WTC11 (cell line): ENCODE results near the gene UBL5. TPM values are rescaled to one million over a fixed set of nuclear protein-coding genes. Genes with fewer than 3 reads are reported as not detected.

Source experiments
- ATAC-seq: fragments of 200-7000 bp; cut with Tn5 transposase; 2 replicates; pipeline ENCODE4 v1.10.0; 2021; ENCODE audit warnings: mild to moderate bottlenecking, moderate library complexity
- CTCF ChIA-PET: fragments of 300-600 bp; sonication (Branson Sonifier 250); formaldehyde crosslinking; loops from one replicate; lab custom pipeline; 2021; ENCODE audit warnings: antibody characterized with exemption; lab: Charles Lee
- POLR2A ChIA-PET: fragments of 350-600 bp; sonication (Branson Sonifier 250); formaldehyde crosslinking; loops from one replicate; lab custom pipeline; 2021; ENCODE audit warnings: antibody characterized with exemption; lab: Charles Lee
- DNase-seq: peaks from one replicate; pipeline ENCODE4 v3.0.0; 2021; ENCODE audit warnings: low spot score
- H3K27ac Mint-ChIP-seq: 2 replicates; pipeline ENCODE4 v1.8.0; 2021; ENCODE audit warnings: mixed read lengths
- H3K27me3 Mint-ChIP-seq: 2 replicates; pipeline ENCODE4 v1.8.0; 2021; ENCODE audit warnings: low read depth, mild to moderate bottlenecking, moderate library complexity, mixed read lengths
- H3K36me3 Mint-ChIP-seq: 2 replicates; pipeline ENCODE4 v1.8.0; 2021; ENCODE audit warnings: mixed read lengths
- H3K4me1 Mint-ChIP-seq: 2 replicates; pipeline ENCODE4 v1.8.0; 2022; ENCODE audit warnings: mixed read lengths
- H3K4me3 Mint-ChIP-seq: 2 replicates; pipeline ENCODE4 v1.8.0; 2021; ENCODE audit warnings: mild to moderate bottlenecking, moderate library complexity, mixed read lengths
- H3K9me3 Mint-ChIP-seq: 2 replicates; pipeline ENCODE4 v1.8.0; 2021; ENCODE audit warnings: mixed read lengths
- IRF2 ChIP-seq: sonication (generic); formaldehyde crosslinking; IDR thresholded peaks from 2 replicates; pipeline ENCODE4 v1.8.0; 2022; ENCODE audit warnings: low read depth, missing genetic modification reagents, borderline replicate concordance
- ZNF121 ChIP-seq: sonication (generic); formaldehyde crosslinking; IDR thresholded peaks from 2 replicates; pipeline ENCODE4 v1.8.0; 2023; ENCODE audit warnings: missing genetic modification reagents
- total RNA-seq: library from RNA; stranded (reverse); gene quantifications from 3 replicates; pipeline ENCODE4 v1.2.3, GENCODE V29; 2021

UBL5 gene
- total RNA-seq, 1 experiment from 2014 or later: 402 TPM

DNA sequence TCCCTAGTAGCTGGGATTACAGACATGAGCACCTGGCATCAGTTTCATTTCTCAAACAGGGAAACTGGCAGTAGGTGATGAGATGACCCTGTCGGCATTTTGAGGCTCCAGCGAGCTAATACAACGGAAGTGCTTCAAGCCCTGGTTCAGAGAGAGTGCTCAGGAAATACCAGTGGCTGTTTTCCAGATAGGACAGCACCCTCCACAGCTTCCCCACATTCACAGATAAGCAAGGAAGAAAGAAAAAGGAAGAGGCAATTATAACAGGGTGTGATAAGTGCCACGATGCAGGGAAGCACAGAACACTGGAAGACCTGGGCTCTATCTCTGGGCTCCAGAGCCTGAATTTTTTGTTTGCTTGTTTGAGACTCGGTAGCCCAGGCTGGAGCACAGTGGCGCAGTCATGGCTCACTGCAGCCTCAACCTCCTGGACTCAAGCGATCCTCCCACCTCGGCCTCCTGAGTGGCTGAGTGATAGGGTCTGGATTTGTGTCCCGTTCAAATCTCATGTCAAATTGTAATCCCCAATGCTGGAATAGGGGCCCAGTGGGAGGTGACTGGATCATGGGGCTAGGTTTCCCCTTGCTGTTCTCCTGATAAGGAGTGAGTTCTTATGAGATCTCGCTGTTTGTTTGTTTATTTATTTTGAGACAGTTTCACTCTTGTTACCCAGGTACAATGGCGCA, 50.9 kb downstream of the UBL5 start:
- no peak overlapping the region for H3K27ac Mint-ChIP-seq
- H3K9me3 Mint-ChIP-seq: no peaks in the 10 kb centered on the region
- no peaks in the 10 kb centered on the region for H3K27me3 Mint-ChIP-seq
- H3K4me3 Mint-ChIP-seq: no peak overlapping the region
- ChIA-PET CTCF (no interaction called here), POLR2A (interaction anchor here (0.7 kb wide), 1 partner anchor 28 kb away, joined by 7 read pairs; no protein-coding TSS in a partner anchor)
- H3K36me3 Mint-ChIP-seq: no peaks in the 10 kb centered on the region; the same call in 1 of the 2 replicates
- peaks cover 6% of the 10 kb centered on the region for H3K4me1 Mint-ChIP-seq
- no peak for TF ChIP-seq IRF2 (CRISPR knock-in tag)
- peak; percentile 61; the same call in 1 of the 2 replicates for TF ChIP-seq ZNF121
- no peak for DNase-seq
- no peak for ATAC-seq

Other genes with a start within 250 kb of the UBL5 start
- gene ZNF121, start 243.4 kb upstream of the UBL5 start, total RNA-seq: 181 to 203 TPM (median 185 TPM) in 3 replicates
- 39.2 to 67.9 TPM (median 40.7 TPM) in 3 replicates for gene ZNF561, start 206.7 kb upstream of the UBL5 start, total RNA-seq
- 18.4 to 24.6 TPM (median 23.1 TPM) in 3 replicates for gene ZNF562, start 152.8 kb upstream of the UBL5 start, total RNA-seq
- gene ZNF846, start 59.2 kb upstream of the UBL5 start, total RNA-seq: 11.2 to 12.2 TPM (median 11.6 TPM) in 3 replicates
- gene FBXL12, start 8.8 kb upstream of the UBL5 start, total RNA-seq: 34.2 to 37.6 TPM (median 35.7 TPM) in 3 replicates
- gene PIN1, start 7.4 kb downstream of the UBL5 start, total RNA-seq: 107 to 111 TPM (median 110 TPM) in 3 replicates
- 66.0 to 93.3 TPM (median 91.8 TPM) in 3 replicates for gene OLFM2, start 108.6 kb downstream of the UBL5 start, total RNA-seq
- gene COL5A3, start 182.6 kb downstream of the UBL5 start, total RNA-seq: 0.81 to 1.2 TPM (median 0.96 TPM) in 3 replicates
- gene RDH8, start 185.6 kb downstream of the UBL5 start, total RNA-seq: 0.27 TPM in 1 of 3 replicates, not detected in the others